Calu3 (cell line): ENCODE data around the gene SGF29. TPM values are rescaled to one million over a fixed set of nuclear protein-coding genes. Genes with fewer than 3 reads are reported as not detected.
"Not testable (repeated sequence)": the region's sequence is repeated elsewhere in the genome, so short reads cannot be mapped to it uniquely, and the experiment has no call there.

Experiments
- BruUV-seq: library from RNA; stranded (reverse); fragments of 400-500 nt; replicated peaks from 2 replicates; lab custom pipeline; 2021; lab: Mats Ljungman, UMichigan
- CTCF ChIA-PET: fragments of 300-600 bp; sonication (Branson Sonifier 250); formaldehyde crosslinking; loops from one replicate; lab custom pipeline; 2022; ENCODE audit warnings: antibody characterized with exemption; lab: Charles Lee
- DNase-seq: peaks from one replicate; pipeline ENCODE4 v3.0.0; 2022
- H3K27ac Mint-ChIP-seq: one replicate; pipeline ENCODE4 v1.8.0; 2022; ENCODE audit warnings: mixed read lengths; ENCODE audit not compliant: unreplicated experiment
- H3K27me3 Mint-ChIP-seq: one replicate; pipeline ENCODE4 v1.8.0; 2022; ENCODE audit warnings: mixed read lengths; ENCODE audit not compliant: unreplicated experiment
- H3K36me3 Mint-ChIP-seq: one replicate; pipeline ENCODE4 v1.8.0; 2022; ENCODE audit warnings: mild to moderate bottlenecking, moderate library complexity, mixed read lengths; ENCODE audit not compliant: insufficient read depth, unreplicated experiment
- H3K4me1 Mint-ChIP-seq: one replicate; pipeline ENCODE4 v1.8.0; 2022; ENCODE audit warnings: mild to moderate bottlenecking, low read depth, mixed read lengths; ENCODE audit not compliant: unreplicated experiment
- H3K4me3 Mint-ChIP-seq: one replicate; pipeline ENCODE4 v1.8.0; 2022; ENCODE audit warnings: mild to moderate bottlenecking, low read depth, moderate library complexity, mixed read lengths; ENCODE audit not compliant: unreplicated experiment
- H3K9me3 Mint-ChIP-seq: one replicate; pipeline ENCODE4 v1.8.0; 2022; ENCODE audit warnings: low read depth, mixed read lengths; ENCODE audit not compliant: unreplicated experiment
- CTCF ChIP-seq: fragments of 200-600 bp; IDR thresholded peaks from one replicate; pipeline ENCODE4 v1.8.0; 2022; ENCODE audit warnings: antibody characterized with exemption; ENCODE audit not compliant: unreplicated experiment
- intact Hi-C: fragments of 100-400 bp; cut with micrococcal nuclease; formaldehyde crosslinking; loops from one replicate; pipeline ENCODE4 v1.10.0; 2022; ENCODE audit not compliant: unreplicated experiment
- total RNA-seq: library from RNA; stranded (reverse); gene quantifications from 2 replicates; pipeline ENCODE4 v1.2.3, GENCODE V29; 2022

The SGF29 gene
- total RNA-seq, 1 experiment from 2014 or later: 31.0 TPM

- Mint-ChIP-seq H3K36me3 (peaks cover 23% of the 10 kb centered on the region), H3K27me3 (no peaks in the 10 kb centered on the region), H3K4me3 (no peak overlapping the region), H3K4me1 (peaks cover 19% of the 10 kb centered on the region), H3K9me3 (no peaks in the 10 kb centered on the region), H3K27ac (no peak overlapping the region)
- no TSS peak for BruUV-seq
- intact Hi-C loops: no loop called here
- CTCF ChIA-PET: no interaction called here
- no peak for TF ChIP-seq CTCF
- no peak for DNase-seq
These were observed 38.8 kb downstream of the SGF29 start for GRCh38 chr16:28592511-28592910.

GRCh38 chr16:28592979-28593553 lies 39.3 kb downstream of the SGF29 start:
- H3K27ac Mint-ChIP-seq: no peak overlapping the region

GRCh38 chr16:28595451-28595850 lies 41.7 kb downstream of the SGF29 start:
- H3K27ac Mint-ChIP-seq, DNase-seq, H3K27me3 Mint-ChIP-seq, H3K9me3 Mint-ChIP-seq, H3K4me3 Mint-ChIP-seq, BruUV-seq, intact Hi-C loops, CTCF ChIA-PET: not testable (repeated sequence)
- Mint-ChIP-seq H3K36me3 (peaks cover 23% of the 10 kb centered on the region), H3K4me1 (peaks cover 24% of the 10 kb centered on the region)

More at GRCh38 chr16:28592979-28593553, 39.3 kb downstream of the SGF29 start:
- no TSS peak for BruUV-seq
- intact Hi-C loops: no loop called here
- peaks cover 23% of the 10 kb centered on the region for H3K4me1 Mint-ChIP-seq
- H3K27me3 Mint-ChIP-seq: no peaks in the 10 kb centered on the region
- peaks cover 23% of the 10 kb centered on the region for H3K36me3 Mint-ChIP-seq
- H3K9me3 Mint-ChIP-seq: no peaks in the 10 kb centered on the region
- no peak for DNase-seq
- CTCF ChIA-PET: no interaction called here
- no peak for TF ChIP-seq CTCF
- no peak overlapping the region for H3K4me3 Mint-ChIP-seq

GRCh38 chr16:28596115-28596630 lies 42.5 kb downstream of the SGF29 start:
- no peaks in the 10 kb centered on the region for H3K27me3 Mint-ChIP-seq
- H3K9me3 Mint-ChIP-seq: no peaks in the 10 kb centered on the region
- peak overlapping the region; percentile 25 for H3K27ac Mint-ChIP-seq
- H3K4me3 Mint-ChIP-seq: peak overlapping the region; percentile 17
- CTCF ChIA-PET: interaction anchor here (0.7 kb wide), 1 partner anchor 540 kb away, joined by 3 read pairs; no protein-coding TSS in a partner anchor
- no peak for TF ChIP-seq CTCF
- peaks cover 24% of the 10 kb centered on the region for H3K4me1 Mint-ChIP-seq
- peaks cover 23% of the 10 kb centered on the region for H3K36me3 Mint-ChIP-seq
- intact Hi-C loops: no loop called here
- no peak for DNase-seq
- BruUV-seq: TSS peak; percentile 42
